Fibroblast of pulmonary artery (primary cell): ENCODE measurements around the gene SELPLG.

Experiments used
- DNase-seq: peaks from one replicate; pipeline ENCODE4 v3.0.0-alpha.2; 2010; ENCODE audit warnings: low read depth
- H3K4me3 ChIP-seq: replicated peaks from 2 replicates; pipeline ENCODE4 v1.5.1; 2011; ENCODE audit warnings: low read depth, mild to moderate bottlenecking, control low read depth, low read length, moderate library complexity
- CTCF ChIP-seq: IDR thresholded peaks from 2 replicates; pipeline ENCODE4 v1.5.1; 2011; ENCODE audit warnings: mild to moderate bottlenecking, control low read depth, low read length, inconsistent platforms; ENCODE audit errors: missing control alignments

SELPLG gene

GRCh38 chr12:108584456-108585065 lies 49.1 kb downstream of the SELPLG start:
- no peak for TF ChIP-seq CTCF
- no peak overlapping the region for H3K4me3 ChIP-seq
- no peak for DNase-seq

GRCh38 chr12:108583991-108584390 lies 49.7 kb downstream of the SELPLG start:
- no peak overlapping the region for H3K4me3 ChIP-seq
- no peak for TF ChIP-seq CTCF
- no peak for DNase-seq

GRCh38 chr12:108582978-108583770 lies 50.5 kb downstream of the SELPLG start:
- no peak overlapping the region for H3K4me3 ChIP-seq
- no peak for DNase-seq
- no peak for TF ChIP-seq CTCF

- H3K4me3 ChIP-seq = no peak overlapping the region
- DNase-seq = no peak
- TF ChIP-seq CTCF = no peak
These were observed 51.2 kb downstream of the SELPLG start for GRCh38 chr12:108582509-108582908.

GRCh38 chr12:108581311-108582227 lies 52.1 kb downstream of the SELPLG start:
- no peak for DNase-seq
- no peak for TF ChIP-seq CTCF
- H3K4me3 ChIP-seq = no peak overlapping the region

GRCh38 chr12:108580531-108580930 lies 53.2 kb downstream of the SELPLG start:
- peak; percentile 41 for DNase-seq

More at GRCh38 chr12:108580531-108580930, 53.2 kb downstream of the SELPLG start:
- no peak for TF ChIP-seq CTCF
- H3K4me3 ChIP-seq = no peak overlapping the region
